ENCODE measurements around the gene SCP2. TPM values are rescaled to one million over a fixed set of nuclear protein-coding genes. Genes with fewer than 3 reads are reported as not detected.

Gene SCP2
- total RNA-seq, 1 donor from 2014 or later, result 92.8 TPM

DNA sequence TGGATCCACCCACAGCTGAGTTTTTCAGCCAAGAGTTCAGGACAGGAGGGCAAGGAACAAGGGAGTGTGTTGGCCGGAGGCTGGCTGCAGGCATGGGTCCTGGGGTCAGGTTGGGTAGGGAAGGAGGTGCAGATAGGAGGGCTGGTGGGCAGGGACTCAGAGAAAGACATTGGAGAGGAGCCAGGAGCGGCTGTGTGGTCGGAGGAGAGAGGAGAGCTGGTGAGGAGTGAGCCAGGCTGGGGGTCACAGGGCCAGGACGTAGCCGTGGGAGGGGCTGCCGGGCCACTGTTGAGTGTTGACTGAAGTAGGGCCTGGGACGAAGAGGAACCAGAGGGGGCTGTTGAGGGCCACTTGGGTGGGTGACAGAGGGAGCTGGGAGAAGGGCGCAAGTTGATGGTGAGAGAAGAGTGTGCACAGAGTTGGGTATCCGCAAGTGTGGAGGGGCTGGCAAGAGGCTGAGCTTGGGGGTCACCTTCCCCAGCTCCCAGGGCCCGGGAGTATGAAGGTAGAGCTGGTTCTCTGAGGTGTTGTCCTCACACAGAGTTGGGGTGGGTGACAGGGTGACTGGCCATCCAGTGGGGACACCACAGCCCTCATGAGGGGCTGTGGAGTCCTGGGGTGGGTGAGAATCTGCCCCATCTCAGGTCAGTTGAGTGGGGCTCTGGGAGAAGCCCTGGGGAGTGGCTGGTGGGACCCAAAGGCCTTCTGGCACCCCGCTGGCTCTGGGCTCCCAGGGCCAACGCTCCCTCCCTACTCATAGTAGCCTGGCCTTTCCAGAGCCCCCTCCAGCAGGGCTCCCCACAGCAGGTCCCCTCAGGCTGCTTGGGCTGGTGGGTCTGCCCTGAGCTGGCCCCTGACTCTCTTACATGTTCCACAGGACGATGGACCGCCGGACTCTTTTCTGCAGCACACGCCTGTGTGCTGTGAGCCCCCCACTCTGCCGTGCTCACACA lies 156.8 kb downstream of the SCP2 start:
- no peak for DNase-seq

DNA sequence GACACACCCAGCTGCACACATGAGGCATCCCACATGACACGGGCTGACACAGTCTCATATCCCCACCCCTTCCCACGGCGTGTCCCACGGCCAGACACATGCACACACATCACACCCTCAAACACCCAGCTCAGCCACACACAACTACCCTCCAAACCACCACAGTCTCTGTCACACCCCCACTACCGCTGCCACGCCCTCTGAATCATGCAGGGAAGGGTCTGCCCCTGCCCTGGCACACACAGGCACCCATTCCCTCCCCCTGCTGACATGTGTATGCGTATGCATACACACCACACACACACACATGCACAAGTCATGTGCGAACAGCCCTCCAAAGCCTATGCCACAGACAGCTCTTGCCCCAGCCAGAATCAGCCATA lies 157.5 kb downstream of the SCP2 start:
- DNase-seq, result no peak

DNA sequence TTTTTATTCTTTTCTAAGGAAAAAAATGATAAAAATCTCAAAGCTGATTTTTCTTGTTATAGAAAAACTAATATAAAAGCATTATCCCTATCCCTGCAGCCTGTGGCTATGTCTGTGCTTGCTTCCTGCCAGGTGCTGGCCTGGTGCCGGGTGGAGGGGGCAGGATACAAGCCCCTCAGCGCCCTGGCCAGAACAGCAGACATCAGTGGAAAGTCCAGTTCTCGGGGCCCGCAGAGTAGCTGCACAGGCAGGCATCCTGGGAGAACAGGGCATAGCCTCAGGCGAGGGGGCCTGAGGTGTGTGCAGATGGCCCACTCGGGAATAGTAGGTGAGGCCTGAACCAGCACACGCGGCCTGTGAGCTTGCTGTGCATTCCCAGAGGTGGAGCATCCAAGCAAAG lies 158.3 kb downstream of the SCP2 start:
- DNase-seq, result no peak

DNA sequence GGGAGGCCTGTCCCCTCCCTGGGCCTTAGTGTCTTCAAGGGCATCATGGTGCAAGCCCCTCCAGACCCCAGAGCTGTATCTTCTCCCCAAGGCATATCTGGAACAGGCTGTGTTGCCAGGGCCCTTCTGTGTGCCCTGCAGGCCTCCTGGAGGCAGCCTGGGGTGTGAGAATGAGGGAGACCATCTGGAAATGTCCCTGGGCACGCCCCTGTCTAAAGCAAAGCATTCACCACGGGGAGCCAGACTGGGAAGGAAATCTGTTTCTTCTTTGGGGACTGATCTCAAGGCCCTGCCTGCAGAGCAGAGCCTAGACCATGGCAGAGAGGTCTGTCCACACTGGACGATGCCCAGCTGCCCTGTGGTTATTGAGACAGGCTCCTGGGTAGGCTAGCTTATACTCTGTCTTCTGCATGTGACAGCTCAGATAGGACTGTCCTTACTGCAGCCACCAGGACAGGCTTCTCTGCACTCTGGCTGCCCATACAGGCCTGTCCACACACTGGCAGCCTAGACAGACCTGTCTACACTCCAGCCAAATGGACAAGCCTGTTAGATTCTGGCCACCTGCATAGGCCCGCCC lies 159.5 kb downstream of the SCP2 start:
- peak; percentile 65 for DNase-seq

- peak; percentile 59 for DNase-seq
Measured at GRCh38 chr1:53087332-53088285, 160.5 kb downstream of the SCP2 start.

DNA sequence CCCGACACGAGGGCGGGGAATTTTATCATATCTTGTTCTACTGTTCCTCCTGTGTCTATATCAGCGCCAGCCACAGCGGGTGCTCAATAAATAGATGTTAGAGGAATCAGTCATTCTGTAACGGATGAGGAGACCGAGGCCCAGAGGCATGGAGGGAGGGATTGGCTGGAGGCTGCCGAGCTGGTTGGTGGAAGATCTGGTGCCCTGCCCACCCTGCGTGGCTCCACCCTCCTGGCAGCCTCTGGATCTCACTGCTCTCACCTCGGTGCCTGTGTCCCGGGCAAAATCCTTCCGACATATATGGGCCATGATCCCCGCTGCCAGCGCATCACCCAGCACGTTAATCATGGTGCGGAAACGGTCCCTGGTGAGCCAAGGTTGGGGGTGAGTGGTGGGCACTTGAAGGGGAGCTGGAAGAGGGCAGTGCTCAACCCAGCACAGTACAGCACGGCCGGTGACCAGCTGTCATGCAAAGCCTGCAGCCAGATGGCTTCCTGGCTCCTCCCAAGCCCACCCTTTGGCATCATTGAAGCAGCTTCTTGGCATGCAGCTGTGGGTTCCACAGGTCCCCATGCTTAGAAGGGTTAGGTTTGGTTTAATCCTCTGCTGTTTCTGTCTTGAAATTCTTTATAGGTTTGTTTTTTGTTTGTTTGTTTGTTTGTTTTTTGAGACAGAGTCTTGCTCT lies 161.7 kb downstream of the SCP2 start:
- DNase-seq, result peak; percentile 86

- DNase-seq, result no peak
Measured at GRCh38 chr1:53089478-53090226, 162.6 kb downstream of the SCP2 start.

GRCh38 chr1:53090227-53091147 lies 163.4 kb downstream of the SCP2 start:
- no peak for DNase-seq

DNA sequence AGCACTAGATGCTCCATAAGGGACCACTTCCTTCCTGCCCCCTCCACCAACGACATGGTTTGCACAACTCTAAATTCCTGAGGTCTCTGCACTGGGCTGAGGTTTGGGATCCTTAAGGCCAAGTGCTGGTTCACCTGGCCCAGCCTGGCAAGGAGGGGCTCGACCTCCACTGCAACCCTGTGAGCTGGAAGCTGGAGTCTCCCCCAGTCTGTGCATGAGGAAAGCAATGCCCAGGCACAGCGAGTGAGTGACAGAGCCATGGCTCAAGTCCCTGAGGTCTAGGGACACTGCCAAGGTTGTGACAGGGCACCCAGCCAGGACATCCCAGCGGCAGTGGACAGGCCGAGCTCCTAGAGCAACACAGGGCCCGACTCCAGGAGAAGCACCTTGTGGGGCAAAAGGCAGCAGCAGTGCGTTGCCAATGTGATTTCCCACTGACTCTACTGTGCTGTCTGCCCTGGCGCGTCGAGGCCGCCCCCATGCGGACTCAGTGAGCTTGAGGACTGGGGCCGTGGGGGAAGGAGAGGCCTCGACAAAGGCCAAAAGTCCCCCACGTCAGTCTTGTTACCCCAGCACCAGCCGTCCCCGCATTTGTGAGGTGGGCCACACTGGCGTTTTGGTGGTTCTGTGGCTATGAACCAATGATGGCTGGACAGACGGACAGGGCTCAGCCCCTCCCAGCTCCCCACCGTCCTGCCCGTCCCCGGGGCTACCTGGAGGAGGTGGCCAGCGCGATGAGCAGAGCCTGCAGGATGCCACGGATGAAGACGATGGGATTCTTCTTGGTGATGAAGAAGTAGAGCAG lies 165.0 kb downstream of the SCP2 start:
- DNase-seq, result no peak

DNA sequence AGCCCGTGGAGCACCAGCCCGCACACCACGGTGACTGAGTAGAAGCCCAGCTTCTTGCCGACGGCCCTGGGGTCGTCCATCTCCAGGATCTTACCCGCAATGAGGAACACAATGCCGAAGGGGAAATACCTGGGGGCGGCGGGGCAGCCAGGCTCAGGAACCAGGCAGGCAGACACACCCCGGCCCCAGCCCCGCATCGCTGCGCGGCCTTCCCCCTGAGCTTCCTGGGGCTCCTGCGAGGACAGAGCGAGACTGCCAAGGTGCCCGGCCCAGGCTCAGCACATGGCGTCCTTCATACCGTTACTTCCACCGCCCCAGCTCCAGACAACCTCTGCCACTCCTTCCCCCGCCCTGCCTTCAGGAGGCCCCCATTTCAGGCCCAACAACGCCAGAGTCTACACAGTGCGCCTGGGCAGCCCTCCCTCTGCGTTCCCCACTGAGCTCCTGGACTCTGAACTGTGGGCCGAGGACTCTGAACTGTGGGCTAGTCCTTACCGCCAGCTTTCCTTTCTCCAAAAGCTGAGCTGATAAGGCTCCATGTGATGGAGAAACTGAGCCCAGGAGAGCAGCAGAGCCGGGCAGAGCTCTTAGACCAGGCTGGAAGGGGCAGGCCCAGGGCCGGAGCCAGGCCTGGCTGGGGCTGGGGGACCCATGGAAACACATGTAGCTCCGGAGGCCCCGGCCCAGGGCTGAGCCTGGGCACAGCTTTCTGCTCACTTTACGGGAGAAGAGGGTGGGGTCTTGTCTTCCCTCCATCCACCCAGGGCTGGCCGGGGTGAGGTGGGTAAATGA lies 165.8 kb downstream of the SCP2 start:
- no peak for DNase-seq

- DNase-seq, result no peak
Measured at GRCh38 chr1:53093451-53093754, 166.3 kb downstream of the SCP2 start.

GRCh38 chr1:53093778-53094532 lies 166.9 kb downstream of the SCP2 start:
- DNase-seq, result no peak

DNA sequence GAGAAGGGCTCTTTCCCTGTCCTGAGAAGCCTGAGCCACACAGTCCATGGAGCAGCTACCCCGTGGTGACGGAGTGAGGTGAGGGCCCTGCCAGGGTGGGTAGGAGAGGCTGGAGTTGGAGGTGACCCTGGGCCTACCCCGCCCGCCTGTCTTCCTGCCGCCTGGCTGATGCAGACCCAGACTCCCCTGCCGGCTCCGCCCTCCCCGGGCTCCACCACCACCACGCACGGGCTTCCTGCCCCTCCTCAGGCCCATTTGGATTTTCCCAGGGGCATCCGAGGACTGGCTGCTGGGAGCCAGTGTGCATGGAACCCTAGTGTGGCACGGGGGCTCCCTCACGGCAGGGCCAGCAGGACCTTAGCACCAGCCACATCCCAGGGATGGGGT lies 167.4 kb downstream of the SCP2 start:
- DNase-seq, result no peak

Data from tongue (tissue), 2 donors.